Non-pigmented ciliary epithelial cell (primary cell): ENCODE data around the gene CFTR.
A peak's percentile ranks its signal among the peaks of the same experiment; 100 is the strongest.
"Not testable (repeated sequence)": the region's sequence is repeated elsewhere in the genome, so short reads cannot be mapped to it uniquely, and the experiment has no call there.

Experiments used
- DNase-seq: peaks from one replicate; pipeline ENCODE4 v3.0.0-alpha.2; 2010; ENCODE audit warnings: low read depth

The CFTR gene

GRCh38 chr7:117502331-117502730 is 22.5 kb downstream of the CFTR start:
- no peak for DNase-seq

- no peak for DNase-seq
These were observed 25.4 kb downstream of the CFTR start for GRCh38 chr7:117505238-117505637.

- no peak for DNase-seq
These were observed 28.9 kb downstream of the CFTR start for GRCh38 chr7:117508676-117509075.

GRCh38 chr7:117517194-117517593 is 37.4 kb downstream of the CFTR start:
- DNase-seq, result not testable (repeated sequence)

- no peak for DNase-seq
These were observed 50.6 kb downstream of the CFTR start for GRCh38 chr7:117530390-117530789.

GRCh38 chr7:117531595-117532244 is 51.9 kb downstream of the CFTR start:
- no peak for DNase-seq

GRCh38 chr7:117538053-117538452 is 58.2 kb downstream of the CFTR start:
- DNase-seq, result no peak

- no peak for DNase-seq
These were observed 64.2 kb downstream of the CFTR start for GRCh38 chr7:117544061-117544460.

- DNase-seq, result no peak
These were observed 68.2 kb downstream of the CFTR start for GRCh38 chr7:117548035-117548434.

- no peak for DNase-seq
These were observed 70.8 kb downstream of the CFTR start for GRCh38 chr7:117550625-117551024.

- no peak for DNase-seq
These were observed 72.8 kb downstream of the CFTR start for GRCh38 chr7:117552660-117553059.

GRCh38 chr7:117555260-117555659 is 75.4 kb downstream of the CFTR start:
- DNase-seq, result no peak

- no peak for DNase-seq
These were observed 79.6 kb downstream of the CFTR start for GRCh38 chr7:117559391-117559790.

- no peak for DNase-seq
These were observed 80.2 kb downstream of the CFTR start for GRCh38 chr7:117560030-117560429.

GRCh38 chr7:117562759-117563158 is 82.9 kb downstream of the CFTR start:
- no peak for DNase-seq

GRCh38 chr7:117564080-117564479 is 84.3 kb downstream of the CFTR start:
- DNase-seq, result no peak

GRCh38 chr7:117564627-117565026 is 84.8 kb downstream of the CFTR start:
- no peak for DNase-seq

- no peak for DNase-seq
These were observed 85.4 kb downstream of the CFTR start for GRCh38 chr7:117565226-117565625.

- no peak for DNase-seq
These were observed 88.0 kb downstream of the CFTR start for GRCh38 chr7:117567781-117568180.

GRCh38 chr7:117572856-117573620 is 93.2 kb downstream of the CFTR start:
- no peak for DNase-seq

- no peak for DNase-seq
These were observed 101.6 kb downstream of the CFTR start for GRCh38 chr7:117581424-117581823.

GRCh38 chr7:117582219-117582704 is 102.4 kb downstream of the CFTR start:
- DNase-seq, result peak; percentile 96

- no peak for DNase-seq
These were observed 108.1 kb downstream of the CFTR start for GRCh38 chr7:117587931-117588330.
